PC-3 (cell line): Measurements from ENCODE around the gene RHEX. TPM values are rescaled to one million over a fixed set of nuclear protein-coding genes. Genes with fewer than 3 reads are reported as not detected.

ENCODE experiments used
- ATAC-seq: fragments of 200-7000 bp; cut with Tn5 transposase; 2 replicates; pipeline ENCODE4 v1.9.1; 2020; ENCODE audit warnings: mild to moderate bottlenecking, moderate library complexity
- BruUV-seq: library from RNA; stranded (reverse); fragments of 400-500 nt; replicated peaks from 2 replicates; lab custom pipeline; 2021; lab: Mats Ljungman, UMichigan
- CTCF ChIA-PET: fragments of 300-600 bp; sonication (Branson Sonifier 250); formaldehyde crosslinking; loops from one replicate; lab custom pipeline; 2022; ENCODE audit warnings: antibody characterized with exemption; lab: Charles Lee
- POLR2A ChIA-PET: fragments of 300-600 bp; sonication (Branson Sonifier 250); formaldehyde crosslinking; loops from one replicate; lab custom pipeline; 2022; ENCODE audit warnings: antibody characterized with exemption; ENCODE audit not compliant: unreplicated experiment; lab: Charles Lee
- DNase-seq: peaks from one replicate; pipeline ENCODE4 v3.0.0-alpha.2; 2015
- H2AFZ ChIP-seq: fragments of 300-600 bp; sonication (generic); 2 replicates; pipeline ENCODE4 v1.6.0; 2016; ENCODE audit warnings: antibody characterized with exemption, low read length
- H3F3A ChIP-seq: fragments of 300-600 bp; sonication (generic); one replicate; pipeline ENCODE4 v1.6.0; 2017; ENCODE audit warnings: antibody characterized with exemption, low read length, control low read depth, mild to moderate bottlenecking; ENCODE audit not compliant: unreplicated experiment
- H3K27ac ChIP-seq: fragments of 300-600 bp; sonication (generic); 2 replicates; pipeline ENCODE4 v1.5.1; 2016; ENCODE audit warnings: mild to moderate bottlenecking, low read length
- H3K27me3 ChIP-seq: fragments of 300-600 bp; sonication (generic); 2 replicates; pipeline ENCODE4 v1.6.1; 2016; ENCODE audit warnings: low read length, mixed read lengths
- H3K36me3 ChIP-seq: fragments of 300-600 bp; sonication (generic); 2 replicates; pipeline ENCODE4 v1.6.1; 2016; ENCODE audit warnings: low read depth, mixed run types, low read length, mixed read lengths
- H3K4me1 ChIP-seq: fragments of 300-600 bp; sonication (generic); 2 replicates; pipeline ENCODE4 v1.5.1; 2016; ENCODE audit warnings: low read length; ENCODE audit not compliant: insufficient read depth
- H3K4me2 ChIP-seq: fragments of 300-600 bp; sonication (generic); 2 replicates; pipeline ENCODE4 v1.6.0; 2016; ENCODE audit warnings: low read length
- H3K4me3 ChIP-seq: fragments of 300-600 bp; sonication (generic); 2 replicates; pipeline ENCODE4 v1.5.1; 2016; ENCODE audit warnings: mild to moderate bottlenecking, low read length, mixed read lengths
- H3K79me2 ChIP-seq: fragments of 300-600 bp; sonication (generic); 2 replicates; pipeline ENCODE4 v1.6.1; 2017; ENCODE audit warnings: low read length, mixed read lengths
- H3K9ac ChIP-seq: fragments of 300-600 bp; sonication (generic); 2 replicates; pipeline ENCODE4 v1.6.0; 2016; ENCODE audit warnings: mild to moderate bottlenecking, low read length
- H3K9me2 ChIP-seq: fragments of 300-600 bp; sonication (generic); replicated peaks from 2 replicates; pipeline ENCODE4 v1.6.1; 2016; ENCODE audit warnings: mixed run types, low read length, mixed read lengths
- H3K9me3 ChIP-seq: fragments of 300-600 bp; sonication (generic); 2 replicates; pipeline ENCODE4 v1.6.1; 2016; ENCODE audit warnings: low read length, mixed read lengths
- H4K20me1 ChIP-seq: fragments of 300-600 bp; sonication (generic); 2 replicates; pipeline ENCODE4 v1.6.1; 2016; ENCODE audit warnings: low read length, mixed read lengths
- CTCF ChIP-seq: fragments of 300-600 bp; sonication (generic); conservative IDR thresholded peaks from 2 replicates; pipeline ENCODE4 v1.5.1; 2017; ENCODE audit warnings: antibody characterized with exemption, low read depth, mild to moderate bottlenecking, low read length
- EZH2 ChIP-seq: fragments of 300-600 bp; sonication (generic); IDR thresholded peaks from one replicate; pipeline ENCODE4 v1.6.1; 2017; ENCODE audit warnings: antibody characterized with exemption, mild to moderate bottlenecking, low read length; ENCODE audit not compliant: unreplicated experiment
- EZH2phosphoT487 ChIP-seq: fragments of 300-600 bp; sonication (generic); IDR thresholded peaks from 2 replicates; pipeline ENCODE4 v1.6.1; 2018; ENCODE audit warnings: mild to moderate bottlenecking, antibody characterized with exemption, low read length, borderline replicate concordance
- intact Hi-C: fragments of 100-400 bp; cut with micrococcal nuclease; formaldehyde crosslinking; loops from 2 replicates; pipeline ENCODE4 v1.9.0; 2023
- total RNA-seq: library from RNA; depleted of rRNA; stranded (reverse); fragments of >200 nt; gene quantifications from 2 replicates; pipeline ENCODE4 v1.2.3, GENCODE V29; 2014

The RHEX gene
- total RNA-seq, 1 experiment from 2014 or later = not detected

GRCh38 chr1:206107168-206107544, 54.2 kb downstream of the RHEX start:
- TF ChIP-seq CTCF = no peak
- no peak for TF ChIP-seq EZH2
- no peak for TF ChIP-seq EZH2phosphoT487
- no peak for ATAC-seq
- ChIA-PET CTCF (interaction anchor here (0.6 to 1.9 kb wide), 5 partner anchors 77 to 188 kb away, joined by 3 to 17 read pairs (median 6); no protein-coding TSS in a partner anchor), POLR2A (interaction anchor here (0.5 kb wide), 1 partner anchor 336 kb away, joined by 6 read pairs; no protein-coding TSS in a partner anchor)
- Histone ChIP-seq H3K27me3 (peaks cover 8% of the 10 kb centered on the region; the same call in 1 of the 2 replicates), H3K4me2 (no peak overlapping the region), H4K20me1 (no peaks in the 10 kb centered on the region), H3K36me3 (no peaks in the 10 kb centered on the region), H2AFZ (no peak overlapping the region), H3K79me2 (no peaks in the 10 kb centered on the region), H3K9ac (no peak overlapping the region), H3K9me2 (no peaks in the 10 kb centered on the region), H3F3A (no peaks in the 10 kb centered on the region), H3K4me1 (no peaks in the 10 kb centered on the region), H3K9me3 (no peaks in the 10 kb centered on the region), H3K27ac (no peak overlapping the region), H3K4me3 (no peak overlapping the region)
- DNase-seq = no peak
- BruUV-seq = no TSS peak
- intact Hi-C loops = no loop called here

GRCh38 chr1:206108635-206109034, 55.7 kb downstream of the RHEX start:
- DNase-seq (no peak), ATAC-seq (no peak)
- Histone ChIP-seq H3K9me3 (no peaks in the 10 kb centered on the region), H3K27me3 (0 out of 2 replicates have a peak, but pooled peaks cover 4% of the 10 kb centered on the region), H2AFZ (no peak overlapping the region), H3F3A (no peaks in the 10 kb centered on the region), H4K20me1 (no peaks in the 10 kb centered on the region), H3K9ac (no peak overlapping the region), H3K36me3 (no peaks in the 10 kb centered on the region), H3K4me1 (0 out of 2 replicates have a peak, but pooled peaks cover 4% of the 10 kb centered on the region), H3K27ac (no peak overlapping the region), H3K9me2 (no peaks in the 10 kb centered on the region), H3K4me3 (no peak overlapping the region), H3K79me2 (no peaks in the 10 kb centered on the region), H3K4me2 (no peak overlapping the region)
- intact Hi-C loops = no loop called here
- no TSS peak for BruUV-seq
- CTCF ChIA-PET = interaction anchor here (0.8 kb wide), 1 partner anchor 127 kb away, joined by 4 read pairs; no protein-coding TSS in a partner anchor
- TF ChIP-seq CTCF (no peak), EZH2 (no peak), EZH2phosphoT487 (no peak)
- POLR2A ChIA-PET = interaction anchor here (0.6 kb wide), 1 partner anchor 123 kb away, joined by 3 read pairs; no protein-coding TSS in a partner anchor

GRCh38 chr1:206109718-206110117, 56.7 kb downstream of the RHEX start:
- H3K4me1 ChIP-seq = 0 out of 2 replicates have a peak, but pooled peaks cover 4% of the 10 kb centered on the region
- H3K36me3 ChIP-seq = no peaks in the 10 kb centered on the region
- no peaks in the 10 kb centered on the region for H4K20me1 ChIP-seq
- 0 out of 2 replicates have a peak, but pooled peaks cover 4% of the 10 kb centered on the region for H3K27me3 ChIP-seq
- ATAC-seq = no peak
- ChIA-PET CTCF (no interaction called here), POLR2A (no interaction called here)
- H3K9ac ChIP-seq = no peak overlapping the region
- no peak overlapping the region for H3K27ac ChIP-seq
- no peak overlapping the region for H3K4me3 ChIP-seq
- no peaks in the 10 kb centered on the region for H3K9me2 ChIP-seq
- intact Hi-C loops = no loop called here
- no peak for DNase-seq
- TF ChIP-seq EZH2phosphoT487 = no peak
- no peak for TF ChIP-seq CTCF
- no peak for TF ChIP-seq EZH2
- H2AFZ ChIP-seq = no peak overlapping the region
- no peak overlapping the region for H3K4me2 ChIP-seq
- BruUV-seq = no TSS peak
- H3F3A ChIP-seq = no peaks in the 10 kb centered on the region
- H3K9me3 ChIP-seq = no peaks in the 10 kb centered on the region
- no peaks in the 10 kb centered on the region for H3K79me2 ChIP-seq
